Prostate gland (tissue), 2 donors: ENCODE results near the gene DSCAML1.

Experiments
- CTCF ChIP-seq, 4 experiments: fragments of 200-600 bp in 2 of 4; fragments of 450-650 bp in 2 of 4; sonication (generic) in 2 of 4; IDR thresholded peaks; 1 replicate in 3 of 4; 2 replicates in 1 of 4; pipeline ENCODE4 v1.5.1; 2016 to 2019; ENCODE audit warnings: antibody characterized with exemption in 4 of 4, mild to moderate bottlenecking in 2 of 4, moderate library complexity in 2 of 4
- POLR2AphosphoS5 ChIP-seq: sonication (generic); formaldehyde crosslinking; IDR thresholded peaks from one replicate; pipeline ENCODE4 v1.6.1; 2017; ENCODE audit warnings: antibody characterized with exemption

DNA sequence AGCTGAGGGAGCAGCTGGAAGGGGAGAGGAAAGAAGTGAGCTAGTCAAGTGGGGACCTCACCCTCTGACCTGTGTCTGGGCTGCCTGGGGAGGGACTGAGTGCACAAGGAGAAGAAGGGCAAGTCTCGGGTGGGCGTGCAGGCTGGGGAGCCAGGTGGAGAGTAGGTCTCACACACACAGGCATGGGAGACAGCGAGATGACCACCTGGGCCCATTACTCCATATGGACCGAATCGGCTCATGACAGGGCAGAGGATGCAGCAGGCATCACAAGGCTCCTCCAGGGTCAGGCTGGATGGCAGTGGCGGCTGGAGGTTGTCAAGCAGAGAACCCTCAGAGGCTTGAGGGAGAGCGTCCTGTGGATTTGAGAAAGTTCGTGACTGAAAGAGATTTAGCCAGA, 405.8 kb downstream of the DSCAML1 start:
- TF ChIP-seq CTCF (IDR thresholded peaks at IDR 0.05) (no peak), POLR2AphosphoS5 (no peak)
